Endodermal cell (in vitro differentiated cells): ENCODE measurements around the gene WHRN. TPM values are rescaled to one million over a fixed set of nuclear protein-coding genes. Genes with fewer than 3 reads are reported as not detected.
A peak's percentile ranks its signal among the peaks of the same experiment; 100 is the strongest.

ENCODE experiments used
- DNase-seq: peaks from one replicate; pipeline ENCODE4 v3.0.0-alpha.2; 2017
- H3K27ac ChIP-seq: 2 replicates; pipeline ENCODE4 v1.5.1; 2013; ENCODE audit warnings: mild to moderate bottlenecking, low read depth, low read length, moderate library complexity
- H3K27me3 ChIP-seq: 2 replicates; pipeline ENCODE4 v1.6.1; 2013; ENCODE audit warnings: mild to moderate bottlenecking, low read length, moderate library complexity; ENCODE audit not compliant: insufficient read depth, control insufficient read depth, poor library complexity, severe bottlenecking
- H3K36me3 ChIP-seq: 2 replicates; pipeline ENCODE4 v1.7.0; 2013; ENCODE audit warnings: mild to moderate bottlenecking, low read length, moderate library complexity; ENCODE audit not compliant: control insufficient read depth, insufficient read depth
- H3K4me1 ChIP-seq: one replicate; pipeline ENCODE4 v1.7.0; 2013; ENCODE audit warnings: low read length; ENCODE audit not compliant: control insufficient read depth, insufficient read depth
- H3K4me3 ChIP-seq: 2 replicates; pipeline ENCODE4 v1.5.1; 2013; ENCODE audit warnings: mild to moderate bottlenecking, low read length, moderate library complexity
- H3K9ac ChIP-seq: 2 replicates; pipeline ENCODE4 v1.6.1; 2013; ENCODE audit warnings: mild to moderate bottlenecking, low read length, moderate library complexity; ENCODE audit not compliant: poor library complexity, severe bottlenecking; ENCODE audit errors: extremely low read depth
- H3K9me3 ChIP-seq: 2 replicates; pipeline ENCODE4 v1.6.1; 2013; ENCODE audit warnings: mild to moderate bottlenecking, low read length, moderate library complexity; ENCODE audit not compliant: control insufficient read depth
- H3K27ac Mint-ChIP-seq: 2 replicates; pipeline ENCODE4 v1.8.0; 2020; ENCODE audit warnings: mixed read lengths
- H3K27me3 Mint-ChIP-seq: 2 replicates; pipeline ENCODE4 v1.8.0; 2021; ENCODE audit warnings: mild to moderate bottlenecking, mixed read lengths; ENCODE audit not compliant: insufficient read depth
- H3K36me3 Mint-ChIP-seq: 2 replicates; pipeline ENCODE4 v1.8.0; 2020; ENCODE audit warnings: low read depth, mixed read lengths
- H3K4me1 Mint-ChIP-seq: 2 replicates; pipeline ENCODE4 v1.8.0; 2020; ENCODE audit warnings: mixed read lengths
- H3K4me3 Mint-ChIP-seq: 2 replicates; pipeline ENCODE4 v1.8.0; 2020; ENCODE audit warnings: mild to moderate bottlenecking, moderate library complexity, mixed read lengths
- H3K9me3 Mint-ChIP-seq: 2 replicates; pipeline ENCODE4 v1.8.0; 2020; ENCODE audit warnings: mild to moderate bottlenecking, mixed read lengths
- WGBS, 2 experiments: methylation state at CpG; one replicate each; pipeline versions ENCODE4 v1.1.5 to v1.1.7; 2013; ENCODE audit warnings: missing lambda C conversion rate in 2 of 2, mixed read lengths in 1 of 2; ENCODE audit not compliant: insufficient coverage in 1 of 2, insufficient read length in 1 of 2; 5-methylcytosine and 5-hydroxymethylcytosine counted together
- total RNA-seq, 2 donors: library from RNA; stranded (reverse); fragmentation: NEBNext Ultra II Directional in 1 of 2; extraction: Animal tissue kit (Norgen Biotek cat#: 25700) in 1 of 2; gene quantifications; 2 replicates in 1 of 2; 3 replicates in 1 of 2; pipeline ENCODE4 v1.2.1, GENCODE V29; 2021
- TF ChIP-seq, protein P1 (sequence below): fragments of 200-600 bp; sonication (generic); conservative IDR thresholded peaks from 2 replicates; pipeline ENCODE4 v1.5.0; 2021; ENCODE audit warnings: antibody characterized with exemption, mild to moderate bottlenecking

Gene WHRN
- total RNA-seq, 2 donors from 2014 or later = 7.0 to 12.8 TPM

DNA sequence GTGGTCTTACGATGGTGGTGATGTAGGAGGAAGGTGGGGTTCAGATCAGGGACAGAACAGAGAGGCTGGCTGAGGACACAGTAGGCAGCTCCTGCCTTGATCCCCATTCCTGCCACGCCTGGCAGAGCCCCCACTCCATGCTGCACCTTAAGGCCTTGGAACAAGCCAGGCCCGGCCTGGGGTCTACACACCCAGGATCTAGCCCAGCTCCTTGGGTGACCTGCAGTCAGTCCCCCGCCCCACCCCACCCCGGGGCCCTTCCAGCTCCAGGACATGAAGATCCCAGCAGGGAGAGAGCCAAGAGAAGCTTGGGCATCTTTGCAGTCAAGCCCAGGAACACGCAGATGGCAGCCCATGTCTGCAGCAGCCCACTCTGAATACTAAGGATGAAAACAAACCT, 34.7 kb downstream of the WHRN start:
- H3K27me3 Mint-ChIP-seq = no peaks in the 10 kb centered on the region
- no peaks in the 10 kb centered on the region for H3K4me1 ChIP-seq
- peaks cover 2% of the 10 kb centered on the region for H3K9me3 Mint-ChIP-seq
- no peaks in the 10 kb centered on the region for H3K9me3 ChIP-seq
- TF ChIP-seq, protein P1, sequence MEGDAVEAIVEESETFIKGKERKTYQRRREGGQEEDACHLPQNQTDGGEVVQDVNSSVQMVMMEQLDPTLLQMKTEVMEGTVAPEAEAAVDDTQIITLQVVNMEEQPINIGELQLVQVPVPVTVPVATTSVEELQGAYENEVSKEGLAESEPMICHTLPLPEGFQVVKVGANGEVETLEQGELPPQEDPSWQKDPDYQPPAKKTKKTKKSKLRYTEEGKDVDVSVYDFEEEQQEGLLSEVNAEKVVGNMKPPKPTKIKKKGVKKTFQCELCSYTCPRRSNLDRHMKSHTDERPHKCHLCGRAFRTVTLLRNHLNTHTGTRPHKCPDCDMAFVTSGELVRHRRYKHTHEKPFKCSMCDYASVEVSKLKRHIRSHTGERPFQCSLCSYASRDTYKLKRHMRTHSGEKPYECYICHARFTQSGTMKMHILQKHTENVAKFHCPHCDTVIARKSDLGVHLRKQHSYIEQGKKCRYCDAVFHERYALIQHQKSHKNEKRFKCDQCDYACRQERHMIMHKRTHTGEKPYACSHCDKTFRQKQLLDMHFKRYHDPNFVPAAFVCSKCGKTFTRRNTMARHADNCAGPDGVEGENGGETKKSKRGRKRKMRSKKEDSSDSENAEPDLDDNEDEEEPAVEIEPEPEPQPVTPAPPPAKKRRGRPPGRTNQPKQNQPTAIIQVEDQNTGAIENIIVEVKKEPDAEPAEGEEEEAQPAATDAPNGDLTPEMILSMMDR = no peak
- WGBS, 2 experiments = 92 to 100% methylated on average over 1 to 6 of the region's 6 CpGs
- no peak overlapping the region for H3K4me3 ChIP-seq
- peaks cover 6% of the 10 kb centered on the region for H3K36me3 Mint-ChIP-seq
- no peaks in the 10 kb centered on the region for H3K4me1 Mint-ChIP-seq
- no peak overlapping the region for H3K27ac ChIP-seq
- no peak overlapping the region for H3K9ac ChIP-seq
- H3K27ac Mint-ChIP-seq = no peak overlapping the region
- H3K36me3 ChIP-seq = no peaks in the 10 kb centered on the region
- DNase-seq = no peak
- H3K4me3 Mint-ChIP-seq = no peak overlapping the region
- no peaks in the 10 kb centered on the region for H3K27me3 ChIP-seq

DNA sequence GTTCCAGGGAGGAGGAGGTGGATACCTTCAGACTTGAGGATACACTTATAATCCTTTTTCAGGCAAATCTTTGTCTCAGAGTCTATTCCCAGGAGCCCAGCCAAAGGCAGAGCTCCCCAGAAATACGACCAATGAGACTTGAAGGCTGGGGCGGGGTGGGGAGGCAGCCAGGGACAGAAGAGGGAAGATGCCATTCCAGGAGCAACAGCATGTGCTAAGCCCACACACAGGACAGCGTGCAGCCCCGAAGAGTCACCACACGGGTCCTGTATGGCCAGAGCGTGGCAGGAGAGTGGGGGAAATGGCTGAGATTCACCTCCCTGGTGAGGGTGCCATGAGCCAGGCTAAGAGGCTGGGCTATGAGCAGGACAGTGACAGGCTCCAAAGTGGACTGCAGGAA, 35.2 kb downstream of the WHRN start:
- peaks cover 2% of the 10 kb centered on the region for H3K9me3 Mint-ChIP-seq
- Histone ChIP-seq H3K27ac (no peak overlapping the region), H3K27me3 (no peaks in the 10 kb centered on the region), H3K9me3 (no peaks in the 10 kb centered on the region), H3K4me3 (no peak overlapping the region), H3K9ac (no peak overlapping the region), H3K4me1 (no peaks in the 10 kb centered on the region), H3K36me3 (no peaks in the 10 kb centered on the region)
- no peak overlapping the region for H3K27ac Mint-ChIP-seq
- TF ChIP-seq, protein P1 = no peak
- peaks cover 6% of the 10 kb centered on the region for H3K36me3 Mint-ChIP-seq
- no peaks in the 10 kb centered on the region for H3K27me3 Mint-ChIP-seq
- no peaks in the 10 kb centered on the region for H3K4me1 Mint-ChIP-seq
- 90 to 96% methylated on average over 6 of the region's 6 CpGs for WGBS, 2 experiments
- no peak for DNase-seq
- H3K4me3 Mint-ChIP-seq = no peak overlapping the region

DNA sequence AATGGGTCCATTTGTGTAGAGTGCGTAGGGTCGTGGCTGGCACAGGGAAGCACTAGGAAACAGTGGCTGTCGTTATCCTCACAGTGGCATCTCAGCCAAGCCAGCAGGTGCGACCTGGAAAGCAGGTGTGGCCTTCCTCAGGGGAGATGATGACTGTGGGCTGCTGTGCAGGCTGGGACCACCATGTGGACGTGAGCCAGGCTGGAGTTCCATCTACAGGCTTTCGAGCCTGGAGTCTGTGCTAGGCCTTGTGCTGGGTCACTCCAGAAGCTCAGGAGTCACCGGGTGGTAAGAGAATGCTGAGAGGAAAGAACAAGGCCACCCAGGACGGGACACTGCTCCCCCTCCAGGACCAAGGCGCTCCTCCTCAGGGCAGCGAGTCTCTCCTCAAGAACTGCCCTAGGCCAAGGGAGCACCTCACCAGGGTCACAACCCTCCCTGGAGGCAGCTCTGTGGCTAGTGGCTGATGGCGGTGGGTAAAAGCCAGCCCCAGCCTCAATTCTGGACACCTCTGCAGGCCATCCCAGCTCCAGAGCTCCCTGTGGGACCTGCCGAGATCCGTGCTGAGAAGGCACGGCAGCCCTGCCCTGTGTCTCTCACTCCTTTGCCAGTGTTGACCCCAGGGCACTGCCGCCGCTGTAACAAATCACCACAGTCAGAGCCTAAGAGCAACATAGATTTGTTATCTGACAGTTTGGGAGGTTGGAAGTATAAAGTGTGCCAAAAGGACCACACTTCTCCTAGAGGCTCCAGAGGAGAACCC, 36.0 kb downstream of the WHRN start:
- Histone ChIP-seq H3K4me3 (no peak overlapping the region), H3K27ac (no peak overlapping the region), H3K9me3 (no peaks in the 10 kb centered on the region), H3K27me3 (no peaks in the 10 kb centered on the region), H3K4me1 (no peaks in the 10 kb centered on the region), H3K36me3 (no peaks in the 10 kb centered on the region), H3K9ac (no peak overlapping the region)
- no peaks in the 10 kb centered on the region for H3K27me3 Mint-ChIP-seq
- H3K36me3 Mint-ChIP-seq = peaks cover 6% of the 10 kb centered on the region
- H3K4me1 Mint-ChIP-seq = no peaks in the 10 kb centered on the region
- H3K4me3 Mint-ChIP-seq = no peak overlapping the region
- WGBS, 2 experiments = 91 to 93% methylated on average over 10 to 16 of the region's 16 CpGs
- H3K9me3 Mint-ChIP-seq = peaks cover 2% of the 10 kb centered on the region
- TF ChIP-seq, protein P1 = no peak
- peak; percentile 15 for DNase-seq
- no peak overlapping the region for H3K27ac Mint-ChIP-seq
